Measurements from ENCODE around the gene RNF13. TPM values are rescaled to one million over a fixed set of nuclear protein-coding genes. Genes with fewer than 3 reads are reported as not detected.

The RNF13 gene
- total and polyA plus RNA-seq, 8 donors: 18.1 to 51.9 (median 35.3) TPM

GRCh38 chr3:149815728-149816127 is 2.7 kb downstream of the RNF13 start:
- intact Hi-C loops (cut with DNase I): no loop called here
- 83 to 84% methylated on average over 3 of the region's 3 CpGs for WGBS, 2 donors
- no peak for TF ChIP-seq CTCF (IDR thresholded peaks at IDR 0.05)
- Histone ChIP-seq H3K4me3 (peak overlapping the region in 1 of 4 donors; percentile 74), H3K4me1 (peaks cover 14 to 27% (median 25%) of the 10 kb centered on the region in 3 donors), H3K27me3 (no peaks in the 10 kb centered on the region), H3K27ac (peak overlapping the region in 1 of 4 donors; percentile 4), H3K36me3 (no peaks in the 10 kb centered on the region), H3K9me3 (no peaks in the 10 kb centered on the region)
- no peak for FAIRE-seq
- DNase-seq: no peak
- ATAC-seq: no peak

GRCh38 chr3:149816311-149816710 is 3.3 kb downstream of the RNF13 start:
- Histone ChIP-seq H3K9me3 (no peaks in the 10 kb centered on the region), H3K4me3 (no peak overlapping the region), H3K36me3 (no peaks in the 10 kb centered on the region), H3K27ac (peak overlapping the region in 2 of 4 donors; percentile 4 to 8), H3K27me3 (no peaks in the 10 kb centered on the region), H3K4me1 (peaks cover 14 to 27% (median 25%) of the 10 kb centered on the region in 3 donors)
- WGBS, 2 donors: 29% methylated on average over 3 of the region's 3 CpGs
- ATAC-seq (no peak), FAIRE-seq (no peak), DNase-seq (no peak)
- intact Hi-C loops (cut with DNase I): no loop called here
- TF ChIP-seq CTCF (IDR thresholded peaks at IDR 0.05): no peak

GRCh38 chr3:149816986-149817385 is 4.0 kb downstream of the RNF13 start:
- no peak overlapping the region for H3K27ac ChIP-seq
- H3K4me3 ChIP-seq: no peak overlapping the region
- ATAC-seq (no peak), DNase-seq (no peak), FAIRE-seq (no peak)
- no peaks in the 10 kb centered on the region for H3K27me3 ChIP-seq
- intact Hi-C loops (cut with DNase I): no loop called here
- 48 to 51% methylated on average over 2 of the region's 2 CpGs for WGBS, 2 donors
- no peaks in the 10 kb centered on the region for H3K9me3 ChIP-seq
- TF ChIP-seq CTCF (IDR thresholded peaks at IDR 0.05): no peak
- H3K36me3 ChIP-seq: no peaks in the 10 kb centered on the region
- H3K4me1 ChIP-seq: peaks cover 14 to 27% (median 25%) of the 10 kb centered on the region in 3 donors

GRCh38 chr3:149819432-149819831 is 6.4 kb downstream of the RNF13 start:
- Histone ChIP-seq H3K27ac (no peak overlapping the region), H3K4me3 (no peak overlapping the region), H3K4me1 (peaks cover 14 to 26% (median 22%) of the 10 kb centered on the region in 3 donors), H3K27me3 (no peaks in the 10 kb centered on the region), H3K9me3 (no peaks in the 10 kb centered on the region), H3K36me3 (no peaks in the 10 kb centered on the region)
- WGBS, 2 donors: 58 to 69% methylated on average over 1 of the region's 1 CpG
- no peak for TF ChIP-seq CTCF (IDR thresholded peaks at IDR 0.05)
- no peak for DNase-seq
- intact Hi-C loops (cut with DNase I): no loop called here
- FAIRE-seq: no peak
- no peak for ATAC-seq

GRCh38 chr3:149820183-149820582 is 7.2 kb downstream of the RNF13 start:
- no peak for FAIRE-seq
- H3K4me3 ChIP-seq: no peak overlapping the region
- no peaks in the 10 kb centered on the region for H3K27me3 ChIP-seq
- intact Hi-C loops (cut with DNase I): no loop called here
- no peaks in the 10 kb centered on the region for H3K36me3 ChIP-seq
- no peak for TF ChIP-seq CTCF (IDR thresholded peaks at IDR 0.05)
- 41 to 54% methylated on average over 4 of the region's 4 CpGs for WGBS, 2 donors
- no peak for DNase-seq
- no peak overlapping the region for H3K27ac ChIP-seq
- no peak for ATAC-seq
- no peaks in the 10 kb centered on the region for H3K9me3 ChIP-seq
- peaks cover 7 to 18% (median 15%) of the 10 kb centered on the region in 3 donors for H3K4me1 ChIP-seq

All from pancreas (tissue), 10 donors.